Medulla oblongata (tissue), 1 donor: ENCODE measurements around the gene FAM199X.

ENCODE experiments used
- DNase-seq: peaks from one replicate; pipeline ENCODE4 v3.0.0-alpha.2; 2015; ENCODE audit errors: extremely low spot score

Gene FAM199X

GRCh38 chrX:104165894-104166734 lies at the start of gene FAM199X:
Gene FAM199X, plus strand, starts transcription at chrX:104166453. Its CDS starts 333 bp downstream, at chrX:104166786.
- DNase-seq = peak; percentile 83

- no peak for DNase-seq
Measured at GRCh38 chrX:104117759-104118158, 48.5 kb upstream of the FAM199X start.

GRCh38 chrX:104118765-104119164 lies 47.5 kb upstream of the FAM199X start:
- DNase-seq = no peak

- no peak for DNase-seq
Measured at GRCh38 chrX:104122829-104123228, 43.4 kb upstream of the FAM199X start.

GRCh38 chrX:104126856-104127255 lies 39.4 kb upstream of the FAM199X start:
- DNase-seq = no peak

GRCh38 chrX:104130808-104131207 lies 35.4 kb upstream of the FAM199X start:
- no peak for DNase-seq

GRCh38 chrX:104134583-104135261 lies 31.5 kb upstream of the FAM199X start:
- no peak for DNase-seq

DNA sequence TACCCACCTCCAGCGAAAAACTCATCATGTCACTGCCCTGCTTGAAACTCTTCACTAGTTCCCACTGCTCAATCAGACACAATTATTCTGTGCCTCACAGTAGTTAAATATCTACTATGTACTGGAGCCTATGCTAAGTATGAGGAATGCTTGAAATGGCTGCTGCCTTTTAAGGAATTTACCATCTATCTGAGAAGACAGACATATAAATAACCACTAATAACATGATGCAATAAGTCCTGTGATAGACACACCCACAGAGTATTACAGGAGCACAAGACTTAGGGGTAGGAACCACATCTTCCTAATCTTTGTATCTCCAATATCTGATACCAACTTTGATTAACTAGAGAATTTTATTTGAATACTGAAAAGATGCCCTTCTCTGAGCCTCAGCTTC lies 30.6 kb upstream of the FAM199X start:
- no peak for DNase-seq

- peak; percentile 92 for DNase-seq
Measured at GRCh38 chrX:104136241-104137019, 29.8 kb upstream of the FAM199X start.

GRCh38 chrX:104137496-104137895 lies 28.8 kb upstream of the FAM199X start:
- no peak for DNase-seq

DNA sequence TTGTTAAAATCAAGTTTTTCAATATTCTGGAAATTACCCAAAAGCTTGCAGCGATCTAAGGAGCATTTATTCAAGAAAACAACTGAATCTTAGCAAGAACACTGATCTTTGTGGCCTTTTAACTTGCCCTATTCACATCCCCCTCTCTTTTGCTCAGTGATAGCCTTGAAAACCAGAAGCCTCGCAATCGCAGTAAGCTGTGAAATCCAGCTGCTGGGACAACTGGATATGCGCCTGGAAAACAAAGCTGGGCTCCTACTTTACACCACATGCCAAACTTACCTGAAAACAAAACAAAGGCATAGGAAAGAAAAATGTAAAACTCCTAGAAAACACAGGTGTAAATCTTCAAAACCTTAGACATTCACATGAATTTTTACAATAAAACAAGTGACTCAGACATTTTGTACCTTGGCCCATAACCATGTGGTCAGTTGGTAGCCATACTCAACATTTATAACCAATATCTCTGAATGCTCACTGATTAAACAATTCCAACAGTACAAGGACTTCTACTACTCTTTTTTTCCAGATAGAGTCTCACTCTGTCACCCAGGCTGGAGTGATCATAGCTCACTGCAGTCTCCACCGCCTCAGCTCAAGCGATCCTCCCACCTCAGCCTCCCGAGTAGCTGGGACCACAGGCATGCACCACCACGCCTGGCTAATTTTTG lies 25.0 kb upstream of the FAM199X start:
- no peak for DNase-seq

DNA sequence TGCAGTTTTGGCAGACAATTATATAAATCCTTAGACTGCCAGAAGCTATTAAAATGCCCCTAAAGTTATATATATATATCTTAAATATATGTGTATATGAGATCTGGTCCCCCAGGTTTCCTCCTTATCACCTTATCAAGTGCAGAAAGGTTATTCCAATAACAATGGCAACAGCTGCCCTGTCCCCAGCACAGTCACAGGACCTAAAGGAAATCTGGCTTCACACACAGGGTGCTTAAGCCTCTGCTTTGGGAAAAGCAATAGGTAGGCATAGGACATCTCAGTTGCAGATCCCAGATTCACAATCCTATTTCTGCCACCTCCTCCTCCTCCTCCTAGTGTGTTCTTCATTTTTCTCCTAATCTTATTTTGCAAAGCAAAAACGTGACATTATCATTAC lies 15.2 kb upstream of the FAM199X start:
- DNase-seq = no peak

- DNase-seq = peak; percentile 78
Measured at GRCh38 chrX:104156630-104157529, 9.4 kb upstream of the FAM199X start, which contains the start of gene SLC25A53. Gene SLC25A53, minus strand, starts transcription at chrX:104157009. Its CDS starts 51,752 bp downstream, at chrX:104105257.

DNA sequence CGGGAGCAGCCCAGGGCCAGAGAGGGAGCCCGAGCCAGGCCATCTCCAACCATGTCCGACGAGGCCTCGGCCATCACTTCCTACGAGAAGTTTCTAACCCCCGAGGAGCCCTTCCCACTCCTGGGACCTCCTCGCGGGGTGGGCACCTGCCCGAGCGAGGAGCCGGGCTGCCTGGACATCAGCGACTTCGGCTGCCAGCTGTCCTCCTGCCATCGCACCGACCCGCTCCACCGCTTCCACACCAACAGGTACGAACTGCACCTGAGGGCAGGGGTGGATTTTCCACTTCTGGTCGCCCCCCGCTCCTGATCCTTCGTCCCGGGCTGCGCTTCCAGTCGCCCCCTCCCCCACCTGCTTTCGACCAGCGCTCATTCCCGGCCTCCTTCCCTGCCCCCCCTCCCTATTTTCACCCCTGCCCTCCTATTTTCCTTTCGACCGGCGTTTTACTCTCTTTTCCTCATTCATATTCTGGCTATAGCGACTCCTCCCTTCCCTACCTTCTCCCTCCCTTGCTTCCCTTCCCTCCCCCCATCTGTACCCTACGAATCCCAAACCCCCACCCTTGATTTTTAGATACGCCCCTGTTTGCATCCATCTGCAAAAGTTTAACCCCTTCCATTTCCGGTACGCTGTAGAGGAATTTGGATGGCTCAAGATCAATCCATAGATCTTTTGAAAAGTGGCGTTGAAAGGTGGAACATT lies 633 bp downstream of the FAM199X start:
- no peak for DNase-seq

DNA sequence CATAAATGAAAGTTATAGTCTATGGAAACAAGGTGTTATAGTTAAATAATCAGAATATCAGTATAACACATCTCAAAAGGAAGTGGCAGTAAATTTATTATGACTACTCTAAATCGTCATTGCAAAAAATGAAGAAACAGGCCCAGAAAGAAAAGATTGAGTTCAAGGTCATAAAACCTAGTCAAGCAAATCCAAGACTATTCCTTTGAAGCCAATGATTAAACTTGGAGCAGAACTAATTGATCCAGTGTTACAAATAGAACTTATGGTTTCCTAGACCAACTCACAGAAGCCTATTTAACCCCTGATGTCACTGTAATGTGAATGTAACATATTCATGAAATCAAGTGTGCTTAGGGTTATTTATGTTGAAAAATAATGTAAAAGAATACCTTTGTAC lies 1.9 kb downstream of the FAM199X start:
- no peak for DNase-seq

DNA sequence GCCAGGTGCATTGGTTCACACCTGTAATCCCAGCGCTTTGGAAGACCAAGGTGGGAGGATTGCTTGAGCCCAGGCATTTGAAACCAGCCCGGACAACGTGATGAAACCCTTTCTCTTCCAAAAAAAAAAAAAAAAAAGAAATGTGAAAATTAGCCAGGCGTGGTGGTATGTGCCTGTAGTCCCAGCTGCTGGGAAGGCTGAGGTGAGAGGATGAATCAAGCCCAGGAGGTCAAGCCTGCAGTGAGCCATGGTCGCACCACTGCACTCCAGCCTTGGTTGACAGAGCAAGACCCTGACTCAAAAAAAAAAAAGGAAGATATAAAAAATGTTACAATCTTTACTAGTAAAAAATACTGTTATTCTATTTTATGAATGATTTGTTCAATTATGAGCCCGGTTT lies 5.9 kb downstream of the FAM199X start:
- no peak for DNase-seq

- DNase-seq = no peak
Measured at GRCh38 chrX:104172788-104173187, 6.5 kb downstream of the FAM199X start.

- no peak for DNase-seq
Measured at GRCh38 chrX:104173841-104174240, 7.6 kb downstream of the FAM199X start.

DNA sequence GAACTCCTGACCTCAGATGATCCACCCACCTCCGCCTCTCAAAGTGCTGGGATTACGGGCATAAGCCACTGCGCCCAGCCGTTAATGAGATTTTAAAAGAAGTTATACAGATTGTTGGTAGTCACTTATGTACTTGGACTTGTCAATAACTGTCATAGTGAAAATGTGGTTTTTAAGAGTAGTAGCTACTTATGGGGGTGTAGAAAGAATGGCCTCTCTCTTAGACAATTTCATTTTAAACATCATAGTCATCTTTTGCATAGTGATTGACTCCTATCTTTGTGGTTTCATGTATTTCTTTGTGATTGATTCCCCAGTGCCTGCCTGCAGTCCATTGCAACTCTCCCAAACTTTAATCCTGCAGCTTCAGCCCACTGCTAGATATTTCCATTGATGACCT lies 17.4 kb downstream of the FAM199X start:
- no peak for DNase-seq

DNA sequence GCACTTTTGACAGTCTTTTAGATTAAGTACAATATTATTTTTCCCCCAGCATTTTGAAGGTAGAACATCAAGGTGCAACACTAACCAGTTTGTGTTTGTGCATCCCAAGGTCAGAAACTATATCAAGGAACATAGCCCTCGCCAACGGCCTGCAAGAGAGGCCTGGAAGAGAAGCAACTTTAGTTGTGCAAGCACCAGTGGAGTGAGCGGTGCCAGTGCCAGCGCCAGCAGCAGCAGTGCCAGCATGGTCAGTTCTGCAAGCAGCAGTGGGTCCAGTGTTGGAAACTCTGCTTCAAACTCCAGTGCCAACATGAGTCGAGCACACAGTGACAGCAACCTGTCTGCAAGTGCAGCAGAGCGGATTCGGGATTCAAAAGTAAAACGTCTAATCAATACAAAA lies 21.7 kb downstream of the FAM199X start:
- DNase-seq = no peak
